Astrocyte of the spinal cord (primary cell): ENCODE measurements around the gene DPP6.
A peak's percentile ranks its signal among the peaks of the same experiment; 100 is the strongest.
"Not testable (repeated sequence)": the region's sequence is repeated elsewhere in the genome, so short reads cannot be mapped to it uniquely, and the experiment has no call there.

Source experiments
- DNase-seq: peaks from one replicate; pipeline ENCODE4 v3.0.0; 2011; ENCODE audit warnings: low read depth, low spot score
- H3K4me3 ChIP-seq: 2 replicates; pipeline ENCODE4 v1.5.1; 2011; ENCODE audit warnings: low read depth, mild to moderate bottlenecking, low read length, moderate library complexity
- CTCF ChIP-seq: IDR thresholded peaks from 2 replicates; pipeline ENCODE4 v1.5.1; 2012; ENCODE audit warnings: low read depth, mild to moderate bottlenecking, low read length, inconsistent platforms
- in situ Hi-C: cut with HindIII; loops from 2 replicates; pipeline ENCODE4 v1.10.0; 2017; ENCODE audit warnings: low sequenced_read_pairs

The DPP6 gene

GRCh38 chr7:154919344-154920225 lies 867.4 kb downstream of the DPP6 start:
- in situ Hi-C loops, result no loop called here
- no peak overlapping the region for H3K4me3 ChIP-seq
- TF ChIP-seq CTCF, result no peak
- no peak for DNase-seq

GRCh38 chr7:154922472-154922871 lies 870.3 kb downstream of the DPP6 start:
- DNase-seq, in situ Hi-C loops, H3K4me3 ChIP-seq: not testable (repeated sequence)

- H3K4me3 ChIP-seq, result peak overlapping the region; percentile 37
- in situ Hi-C loops, result no loop called here
- peak; percentile 90 for DNase-seq
- peak; percentile 58 for TF ChIP-seq CTCF
Measured at GRCh38 chr7:154927624-154928125, 875.5 kb downstream of the DPP6 start.

GRCh38 chr7:154928136-154929005 lies 876.2 kb downstream of the DPP6 start:
- no peak for TF ChIP-seq CTCF
- in situ Hi-C loops, result no loop called here

GRCh38 chr7:154929006-154929726 lies 877.0 kb downstream of the DPP6 start:
- in situ Hi-C loops, result no loop called here
- TF ChIP-seq CTCF, result no peak
- peak overlapping the region; percentile 49 for H3K4me3 ChIP-seq
- DNase-seq, result no peak

More at GRCh38 chr7:154928136-154929005, 876.2 kb downstream of the DPP6 start:
- peak; percentile 96 for DNase-seq
- peak overlapping the region; percentile 49 for H3K4me3 ChIP-seq

GRCh38 chr7:154931906-154932305 lies 879.7 kb downstream of the DPP6 start:
- TF ChIP-seq CTCF, result no peak
- peak; percentile 50 for DNase-seq
- H3K4me3 ChIP-seq, result no peak overlapping the region
- in situ Hi-C loops, result no loop called here

- in situ Hi-C loops, H3K4me3 ChIP-seq, DNase-seq: not testable (repeated sequence)
Measured at GRCh38 chr7:154934353-154934952, 882.3 kb downstream of the DPP6 start.
